ENCODE data around the gene GDF9. TPM values are rescaled to one million over a fixed set of nuclear protein-coding genes. Genes with fewer than 3 reads are reported as not detected.

Gene GDF9
- total RNA-seq, 1 donor from 2014 or later: 0.69 TPM

- Mint-ChIP-seq H3K9me3 (ENCODE audit: unreplicated experiment) (peaks cover 6% of the 10 kb centered on the region), H3K4me1 (ENCODE audit: low read depth, unreplicated experiment) (no peaks in the 10 kb centered on the region), H3K27me3 (ENCODE audit: unreplicated experiment) (peaks cover 2% of the 10 kb centered on the region), H3K4me3 (ENCODE audit: unreplicated experiment) (no peak within 1 kb of the TSS), H3K27ac (ENCODE audit: unreplicated experiment) (no peak within 1 kb of the TSS), H3K36me3 (ENCODE audit: unreplicated experiment) (no peaks in the 10 kb centered on the region)
- TF ChIP-seq, protein P1, sequence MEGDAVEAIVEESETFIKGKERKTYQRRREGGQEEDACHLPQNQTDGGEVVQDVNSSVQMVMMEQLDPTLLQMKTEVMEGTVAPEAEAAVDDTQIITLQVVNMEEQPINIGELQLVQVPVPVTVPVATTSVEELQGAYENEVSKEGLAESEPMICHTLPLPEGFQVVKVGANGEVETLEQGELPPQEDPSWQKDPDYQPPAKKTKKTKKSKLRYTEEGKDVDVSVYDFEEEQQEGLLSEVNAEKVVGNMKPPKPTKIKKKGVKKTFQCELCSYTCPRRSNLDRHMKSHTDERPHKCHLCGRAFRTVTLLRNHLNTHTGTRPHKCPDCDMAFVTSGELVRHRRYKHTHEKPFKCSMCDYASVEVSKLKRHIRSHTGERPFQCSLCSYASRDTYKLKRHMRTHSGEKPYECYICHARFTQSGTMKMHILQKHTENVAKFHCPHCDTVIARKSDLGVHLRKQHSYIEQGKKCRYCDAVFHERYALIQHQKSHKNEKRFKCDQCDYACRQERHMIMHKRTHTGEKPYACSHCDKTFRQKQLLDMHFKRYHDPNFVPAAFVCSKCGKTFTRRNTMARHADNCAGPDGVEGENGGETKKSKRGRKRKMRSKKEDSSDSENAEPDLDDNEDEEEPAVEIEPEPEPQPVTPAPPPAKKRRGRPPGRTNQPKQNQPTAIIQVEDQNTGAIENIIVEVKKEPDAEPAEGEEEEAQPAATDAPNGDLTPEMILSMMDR (IDR thresholded peaks at IDR 0.05; ENCODE audit: partially characterized antibody, unreplicated experiment): no peak
- DNase-seq: no peak
Observed at GRCh38 chr5:132873119-132873929, 7.1 kb upstream of the GDF9 start, which contains the start of gene LEAP2. Gene LEAP2, plus strand, starts transcription at chr5:132873668. Its CDS starts 27 bp downstream, at chr5:132873695.

DNA sequence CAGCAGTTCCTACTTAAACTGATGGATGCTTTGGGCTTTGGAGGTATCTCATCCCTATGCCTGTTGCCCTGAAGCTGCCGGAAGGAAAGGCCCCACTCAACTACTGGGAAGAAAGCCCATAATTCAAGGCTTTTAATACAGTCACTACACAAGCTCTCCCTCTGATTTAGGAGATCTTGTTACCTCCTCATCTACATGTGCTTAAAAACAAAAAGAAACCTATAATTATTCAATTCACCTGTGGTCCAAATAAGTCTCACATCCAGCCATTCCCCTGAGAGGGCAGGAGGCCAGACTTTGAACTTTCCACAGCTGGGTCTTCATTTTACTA is 6.5 kb upstream of the GDF9 start:
- TF ChIP-seq, protein P1 (IDR thresholded peaks at IDR 0.05; ENCODE audit: partially characterized antibody, unreplicated experiment): no peak
- Mint-ChIP-seq H3K27me3 (ENCODE audit: unreplicated experiment) (peaks cover 2% of the 10 kb centered on the region), H3K9me3 (ENCODE audit: unreplicated experiment) (peaks cover 6% of the 10 kb centered on the region), H3K4me1 (ENCODE audit: low read depth, unreplicated experiment) (no peaks in the 10 kb centered on the region), H3K4me3 (ENCODE audit: unreplicated experiment) (no peak overlapping the region), H3K27ac (ENCODE audit: unreplicated experiment) (no peak overlapping the region), H3K36me3 (ENCODE audit: unreplicated experiment) (no peaks in the 10 kb centered on the region)
- DNase-seq: no peak

- no peak overlapping the region for H3K4me3 Mint-ChIP-seq (ENCODE audit: unreplicated experiment)
- H3K27me3 Mint-ChIP-seq (ENCODE audit: unreplicated experiment): peaks cover 2% of the 10 kb centered on the region
- no peaks in the 10 kb centered on the region for H3K36me3 Mint-ChIP-seq (ENCODE audit: unreplicated experiment)
Observed at GRCh38 chr5:132871459-132872284, 5.4 kb upstream of the GDF9 start.

GRCh38 chr5:132870801-132871200 is 4.5 kb upstream of the GDF9 start:
- Mint-ChIP-seq H3K36me3 (ENCODE audit: unreplicated experiment) (no peaks in the 10 kb centered on the region), H3K27ac (ENCODE audit: unreplicated experiment) (no peak overlapping the region), H3K4me1 (ENCODE audit: low read depth, unreplicated experiment) (peaks cover 10% of the 10 kb centered on the region), H3K27me3 (ENCODE audit: unreplicated experiment) (peaks cover 4% of the 10 kb centered on the region), H3K9me3 (ENCODE audit: unreplicated experiment) (peaks cover 9% of the 10 kb centered on the region), H3K4me3 (ENCODE audit: unreplicated experiment) (no peak overlapping the region)
- no peak for DNase-seq
- TF ChIP-seq, protein P1 (IDR thresholded peaks at IDR 0.05; ENCODE audit: partially characterized antibody, unreplicated experiment): no peak

More at GRCh38 chr5:132871459-132872284, 5.4 kb upstream of the GDF9 start:
- H3K27ac Mint-ChIP-seq (ENCODE audit: unreplicated experiment): no peak overlapping the region
- TF ChIP-seq, protein P1 (IDR thresholded peaks at IDR 0.05; ENCODE audit: partially characterized antibody, unreplicated experiment): no peak
- peaks cover 6% of the 10 kb centered on the region for H3K9me3 Mint-ChIP-seq (ENCODE audit: unreplicated experiment)
- no peak for DNase-seq
- peaks cover 7% of the 10 kb centered on the region for H3K4me1 Mint-ChIP-seq (ENCODE audit: low read depth, unreplicated experiment)
